NB4 (cell line): Measurements from ENCODE around the gene LDLRAD1.
"Not testable (repeated sequence)": the region's sequence is repeated elsewhere in the genome, so short reads cannot be mapped to it uniquely, and the experiment has no call there.

Source experiments
- DNase-seq: peaks from one replicate; pipeline ENCODE4 v3.0.0; 2010; ENCODE audit warnings: low read depth
- H3K4me3 ChIP-seq: one replicate; pipeline ENCODE4 v1.5.1; 2011; ENCODE audit warnings: mild to moderate bottlenecking, low read depth, low read length, moderate library complexity
- MYC ChIP-seq: IDR thresholded peaks from 2 replicates; pipeline ENCODE4 v1.6.1; 2011; ENCODE audit warnings: low read depth, low read length
- POLR2A ChIP-seq: IDR thresholded peaks from 2 replicates; pipeline ENCODE4 v1.6.1; 2011; ENCODE audit warnings: mild to moderate bottlenecking; ENCODE audit not compliant: insufficient read length; ENCODE audit errors: extremely low read depth
- TF ChIP-seq, protein P1 (sequence below): IDR thresholded peaks from one replicate; pipeline ENCODE4 v1.5.1; 2012; ENCODE audit warnings: low read depth, low read length
- TF ChIP-seq, protein P2 (sequence below): IDR thresholded peaks from 2 replicates; pipeline ENCODE4 v1.6.1; 2011; ENCODE audit warnings: low read depth, low read length

The LDLRAD1 gene

GRCh38 chr1:53975861-53976260 lies 42.1 kb downstream of the LDLRAD1 start:
- no peak overlapping the region for H3K4me3 ChIP-seq
- DNase-seq = no peak
- TF ChIP-seq MYC = no peak
- TF ChIP-seq, protein P1, sequence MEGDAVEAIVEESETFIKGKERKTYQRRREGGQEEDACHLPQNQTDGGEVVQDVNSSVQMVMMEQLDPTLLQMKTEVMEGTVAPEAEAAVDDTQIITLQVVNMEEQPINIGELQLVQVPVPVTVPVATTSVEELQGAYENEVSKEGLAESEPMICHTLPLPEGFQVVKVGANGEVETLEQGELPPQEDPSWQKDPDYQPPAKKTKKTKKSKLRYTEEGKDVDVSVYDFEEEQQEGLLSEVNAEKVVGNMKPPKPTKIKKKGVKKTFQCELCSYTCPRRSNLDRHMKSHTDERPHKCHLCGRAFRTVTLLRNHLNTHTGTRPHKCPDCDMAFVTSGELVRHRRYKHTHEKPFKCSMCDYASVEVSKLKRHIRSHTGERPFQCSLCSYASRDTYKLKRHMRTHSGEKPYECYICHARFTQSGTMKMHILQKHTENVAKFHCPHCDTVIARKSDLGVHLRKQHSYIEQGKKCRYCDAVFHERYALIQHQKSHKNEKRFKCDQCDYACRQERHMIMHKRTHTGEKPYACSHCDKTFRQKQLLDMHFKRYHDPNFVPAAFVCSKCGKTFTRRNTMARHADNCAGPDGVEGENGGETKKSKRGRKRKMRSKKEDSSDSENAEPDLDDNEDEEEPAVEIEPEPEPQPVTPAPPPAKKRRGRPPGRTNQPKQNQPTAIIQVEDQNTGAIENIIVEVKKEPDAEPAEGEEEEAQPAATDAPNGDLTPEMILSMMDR = no peak

- no peak for DNase-seq
These were observed 46.3 kb downstream of the LDLRAD1 start for GRCh38 chr1:53971718-53972117.

GRCh38 chr1:53969323-53969722 lies 48.7 kb downstream of the LDLRAD1 start:
- not testable (repeated sequence) for DNase-seq, H3K4me3 ChIP-seq

More at GRCh38 chr1:53971718-53972117, 46.3 kb downstream of the LDLRAD1 start:
- TF ChIP-seq, protein P2, sequence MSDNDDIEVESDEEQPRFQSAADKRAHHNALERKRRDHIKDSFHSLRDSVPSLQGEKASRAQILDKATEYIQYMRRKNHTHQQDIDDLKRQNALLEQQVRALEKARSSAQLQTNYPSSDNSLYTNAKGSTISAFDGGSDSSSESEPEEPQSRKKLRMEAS = no peak
- TF ChIP-seq POLR2A (no peak), MYC (no peak)
- TF ChIP-seq, protein P1 = no peak
- no peak overlapping the region for H3K4me3 ChIP-seq

- DNase-seq = no peak
- no peak overlapping the region for H3K4me3 ChIP-seq
- no peak for TF ChIP-seq MYC
These were observed 49.9 kb downstream of the LDLRAD1 start for GRCh38 chr1:53968125-53968513.

GRCh38 chr1:53967409-53968124 lies 50.4 kb downstream of the LDLRAD1 start:
- no peak overlapping the region for H3K4me3 ChIP-seq
- no peak for DNase-seq
- TF ChIP-seq, protein P1 = no peak

GRCh38 chr1:53966794-53967193 lies 51.2 kb downstream of the LDLRAD1 start:
- TF ChIP-seq POLR2A (no peak), MYC (no peak)
- TF ChIP-seq, protein P1 = no peak
- TF ChIP-seq, protein P2 = no peak
- no peak for DNase-seq
- H3K4me3 ChIP-seq = no peak overlapping the region

- TF ChIP-seq POLR2A = no peak
- TF ChIP-seq, protein P2 = no peak
- TF ChIP-seq, protein P1 = no peak
- no peak for TF ChIP-seq MYC
- no peak overlapping the region for H3K4me3 ChIP-seq
- DNase-seq = no peak
These were observed 53.9 kb downstream of the LDLRAD1 start for GRCh38 chr1:53964109-53964508.
